IPS-15b (cell line): ENCODE results near the gene DPF3.

Source experiments
- H3K27me3 ChIP-seq: one replicate; pipeline ENCODE4 v1.6.1; 2013; ENCODE audit warnings: low read length; ENCODE audit not compliant: control insufficient read depth, insufficient read depth
- H3K36me3 ChIP-seq: one replicate; pipeline ENCODE4 v1.6.1; 2013; ENCODE audit warnings: low read length; ENCODE audit not compliant: control insufficient read depth, insufficient read depth
- H3K4me1 ChIP-seq: one replicate; pipeline ENCODE4 v1.6.1; 2013; ENCODE audit warnings: mild to moderate bottlenecking, low read length; ENCODE audit not compliant: control insufficient read depth, insufficient read depth
- H3K4me3 ChIP-seq: one replicate; pipeline ENCODE4 v1.5.1; 2013; ENCODE audit warnings: low read depth, low read length
- H3K9ac ChIP-seq: one replicate; pipeline ENCODE4 v1.6.1; 2013; ENCODE audit warnings: low read depth, mild to moderate bottlenecking, low read length
- H3K9me3 ChIP-seq: one replicate; pipeline ENCODE4 v1.6.1; 2013; ENCODE audit warnings: mild to moderate bottlenecking, low read length; ENCODE audit not compliant: control insufficient read depth, insufficient read depth

Gene DPF3

GRCh38 chr14:72849222-72849621, 44.7 kb downstream of the DPF3 start:
- Histone ChIP-seq H3K36me3 (no peaks in the 10 kb centered on the region), H3K9ac (no peak overlapping the region), H3K27me3 (no peaks in the 10 kb centered on the region), H3K4me1 (peaks cover 3% of the 10 kb centered on the region), H3K9me3 (no peaks in the 10 kb centered on the region), H3K4me3 (no peak overlapping the region)

DNA sequence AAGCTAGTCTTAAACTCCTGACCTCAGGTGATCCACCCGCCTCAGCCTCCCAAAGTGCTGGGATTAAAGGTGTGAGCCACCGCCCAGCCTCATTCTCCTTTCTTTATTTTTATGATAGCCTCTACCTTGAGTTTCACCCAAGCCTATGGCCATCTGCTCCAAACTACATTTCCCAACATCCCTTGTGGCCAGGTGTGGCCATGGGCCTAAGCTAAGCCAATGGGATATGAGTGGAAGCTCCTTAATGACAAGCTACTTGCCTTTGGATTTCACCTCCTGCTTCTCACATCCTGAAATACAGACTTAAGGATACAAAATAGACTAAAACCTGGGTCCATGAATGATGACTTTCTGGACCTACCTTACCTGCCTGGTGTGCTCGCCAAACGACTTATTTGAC, 46.2 kb downstream of the DPF3 start:
- Histone ChIP-seq H3K9ac (no peak overlapping the region), H3K36me3 (no peaks in the 10 kb centered on the region), H3K27me3 (no peaks in the 10 kb centered on the region), H3K9me3 (no peaks in the 10 kb centered on the region), H3K4me3 (no peak overlapping the region), H3K4me1 (peaks cover 3% of the 10 kb centered on the region)

- no peaks in the 10 kb centered on the region for H3K4me1 ChIP-seq
- no peaks in the 10 kb centered on the region for H3K36me3 ChIP-seq
- H3K9ac ChIP-seq = no peak overlapping the region
- no peaks in the 10 kb centered on the region for H3K9me3 ChIP-seq
- no peak overlapping the region for H3K4me3 ChIP-seq
- no peaks in the 10 kb centered on the region for H3K27me3 ChIP-seq
Observed at GRCh38 chr14:72845683-72846082, 48.2 kb downstream of the DPF3 start.

GRCh38 chr14:72845196-72845595, 48.7 kb downstream of the DPF3 start:
- Histone ChIP-seq H3K4me1 (no peaks in the 10 kb centered on the region), H3K36me3 (no peaks in the 10 kb centered on the region), H3K27me3 (no peaks in the 10 kb centered on the region), H3K9ac (no peak overlapping the region), H3K9me3 (no peaks in the 10 kb centered on the region), H3K4me3 (no peak overlapping the region)

- no peaks in the 10 kb centered on the region for H3K36me3 ChIP-seq
- no peaks in the 10 kb centered on the region for H3K9me3 ChIP-seq
- no peaks in the 10 kb centered on the region for H3K27me3 ChIP-seq
- no peak overlapping the region for H3K4me3 ChIP-seq
- no peaks in the 10 kb centered on the region for H3K4me1 ChIP-seq
- no peak overlapping the region for H3K9ac ChIP-seq
Observed at GRCh38 chr14:72844524-72844923, 49.4 kb downstream of the DPF3 start.

GRCh38 chr14:72839753-72840607, 53.9 kb downstream of the DPF3 start:
- H3K27me3 ChIP-seq = no peaks in the 10 kb centered on the region

GRCh38 chr14:72839351-72839750, 54.5 kb downstream of the DPF3 start:
- H3K36me3 ChIP-seq = no peaks in the 10 kb centered on the region
- H3K4me1 ChIP-seq = no peaks in the 10 kb centered on the region
- no peaks in the 10 kb centered on the region for H3K9me3 ChIP-seq
- H3K27me3 ChIP-seq = no peaks in the 10 kb centered on the region
- no peak overlapping the region for H3K9ac ChIP-seq
- no peak overlapping the region for H3K4me3 ChIP-seq

More at GRCh38 chr14:72839753-72840607, 53.9 kb downstream of the DPF3 start:
- H3K4me3 ChIP-seq = no peak overlapping the region
- H3K9ac ChIP-seq = no peak overlapping the region
- H3K36me3 ChIP-seq = no peaks in the 10 kb centered on the region
- H3K9me3 ChIP-seq = no peaks in the 10 kb centered on the region
- H3K4me1 ChIP-seq = no peaks in the 10 kb centered on the region

DNA sequence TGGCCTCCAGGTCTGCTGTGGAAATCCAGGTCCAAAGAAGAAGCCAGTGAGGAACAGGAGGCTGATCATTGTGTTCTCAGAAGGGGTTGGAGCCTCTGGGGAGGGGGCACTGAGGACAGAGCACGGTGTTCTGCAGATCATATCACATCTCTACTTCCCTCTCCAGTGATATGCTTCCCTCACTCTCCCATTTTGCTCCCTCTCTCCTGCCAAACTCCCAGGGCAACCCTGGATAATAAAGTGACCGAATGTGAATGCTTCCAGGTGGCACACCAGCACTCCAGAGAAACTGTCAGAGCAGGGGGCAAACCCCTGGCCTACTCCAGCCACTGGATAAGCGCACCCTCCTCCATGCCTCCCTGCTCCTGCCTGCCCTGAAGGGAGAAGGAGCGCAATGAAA, 57.8 kb downstream of the DPF3 start:
- Histone ChIP-seq H3K4me3 (no peak overlapping the region), H3K9ac (no peak overlapping the region), H3K4me1 (peaks cover 5% of the 10 kb centered on the region), H3K27me3 (peaks cover 2% of the 10 kb centered on the region), H3K9me3 (no peaks in the 10 kb centered on the region), H3K36me3 (no peaks in the 10 kb centered on the region)

- Histone ChIP-seq H3K4me1 (peaks cover 7% of the 10 kb centered on the region), H3K36me3 (no peaks in the 10 kb centered on the region), H3K4me3 (no peak overlapping the region), H3K9me3 (no peaks in the 10 kb centered on the region), H3K27me3 (peaks cover 2% of the 10 kb centered on the region), H3K9ac (no peak overlapping the region)
Observed at GRCh38 chr14:72833174-72833573, 60.7 kb downstream of the DPF3 start.

DNA sequence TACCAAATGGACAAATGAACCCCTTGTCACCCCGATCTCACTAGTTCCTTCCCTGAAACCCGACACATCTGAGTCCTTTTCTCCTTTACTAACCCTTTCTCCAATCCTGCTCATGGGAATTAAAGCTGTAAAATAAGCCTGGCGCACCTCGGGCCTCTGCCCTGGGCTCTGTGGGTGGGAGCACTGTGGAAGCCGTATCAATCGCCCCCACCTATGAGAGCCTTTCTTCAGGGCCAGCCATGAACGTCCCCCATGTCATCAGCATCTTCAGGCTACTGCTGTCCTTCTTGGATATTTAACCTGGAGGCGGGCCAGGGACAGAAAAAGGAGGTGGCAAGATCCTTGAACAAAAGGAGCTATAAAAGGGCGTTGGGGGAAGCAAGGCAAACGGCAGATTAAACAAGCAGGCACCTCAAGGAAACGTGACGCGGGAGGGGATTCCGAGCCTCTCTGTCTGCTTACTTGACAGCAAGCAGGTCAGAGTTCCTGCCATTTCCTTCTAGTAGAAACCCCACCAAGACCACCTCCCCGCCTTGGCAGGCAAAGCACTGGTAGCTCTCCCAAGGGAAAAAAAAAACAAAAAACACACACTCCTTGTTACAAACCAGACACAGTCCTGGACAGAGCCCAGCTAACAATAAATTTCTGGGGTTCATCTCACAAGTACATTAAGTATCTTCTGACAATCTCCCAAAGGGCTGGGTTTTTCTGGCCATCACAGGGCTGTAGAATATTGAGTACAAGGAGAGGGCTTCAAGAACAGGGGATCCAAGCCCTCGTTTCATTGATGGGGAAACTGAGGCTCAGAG, 62.9 kb downstream of the DPF3 start:
- H3K4me3 ChIP-seq = no peak overlapping the region
- H3K36me3 ChIP-seq = no peaks in the 10 kb centered on the region
- no peaks in the 10 kb centered on the region for H3K9me3 ChIP-seq
- H3K9ac ChIP-seq = no peak overlapping the region
- H3K4me1 ChIP-seq = peaks cover 7% of the 10 kb centered on the region
- H3K27me3 ChIP-seq = peaks cover 2% of the 10 kb centered on the region

- Histone ChIP-seq H3K36me3 (no peaks in the 10 kb centered on the region), H3K4me1 (peaks cover 7% of the 10 kb centered on the region), H3K9ac (no peak overlapping the region), H3K27me3 (peaks cover 2% of the 10 kb centered on the region), H3K4me3 (no peak overlapping the region), H3K9me3 (no peaks in the 10 kb centered on the region)
Observed at GRCh38 chr14:72830356-72830755, 63.5 kb downstream of the DPF3 start.

DNA sequence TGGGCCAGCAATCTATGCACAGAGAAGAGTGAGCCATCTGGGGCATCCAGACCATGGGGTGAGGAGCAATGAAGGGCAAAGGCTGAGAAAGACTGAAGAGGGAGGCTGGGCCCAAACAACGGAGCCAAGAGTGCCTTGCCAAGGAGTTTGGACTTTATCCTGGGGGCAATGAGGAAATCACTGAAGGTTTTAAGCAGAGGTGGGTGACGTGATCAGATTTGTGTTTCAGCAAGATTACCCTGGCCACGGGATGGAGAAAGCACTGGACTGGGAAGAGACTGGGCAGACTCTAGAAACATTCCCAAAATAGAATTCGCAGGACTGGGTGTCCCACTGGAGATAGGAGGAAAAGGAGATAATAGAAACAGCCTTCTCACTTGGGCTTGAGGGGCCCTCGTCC, 65.3 kb downstream of the DPF3 start:
- Histone ChIP-seq H3K36me3 (no peaks in the 10 kb centered on the region), H3K4me3 (no peak overlapping the region), H3K9ac (no peak overlapping the region), H3K4me1 (peaks cover 7% of the 10 kb centered on the region), H3K27me3 (peaks cover 2% of the 10 kb centered on the region), H3K9me3 (no peaks in the 10 kb centered on the region)
